Epidermal melanocyte (primary cell): ENCODE results near the gene HSPA1L.
A peak's percentile ranks its signal among the peaks of the same experiment; 100 is the strongest.

Experiments used
- DNase-seq: peaks from one replicate; pipeline ENCODE4 v3.0.0; 2011; ENCODE audit warnings: low spot score; ENCODE audit not compliant: insufficient read length

The HSPA1L gene

DNA sequence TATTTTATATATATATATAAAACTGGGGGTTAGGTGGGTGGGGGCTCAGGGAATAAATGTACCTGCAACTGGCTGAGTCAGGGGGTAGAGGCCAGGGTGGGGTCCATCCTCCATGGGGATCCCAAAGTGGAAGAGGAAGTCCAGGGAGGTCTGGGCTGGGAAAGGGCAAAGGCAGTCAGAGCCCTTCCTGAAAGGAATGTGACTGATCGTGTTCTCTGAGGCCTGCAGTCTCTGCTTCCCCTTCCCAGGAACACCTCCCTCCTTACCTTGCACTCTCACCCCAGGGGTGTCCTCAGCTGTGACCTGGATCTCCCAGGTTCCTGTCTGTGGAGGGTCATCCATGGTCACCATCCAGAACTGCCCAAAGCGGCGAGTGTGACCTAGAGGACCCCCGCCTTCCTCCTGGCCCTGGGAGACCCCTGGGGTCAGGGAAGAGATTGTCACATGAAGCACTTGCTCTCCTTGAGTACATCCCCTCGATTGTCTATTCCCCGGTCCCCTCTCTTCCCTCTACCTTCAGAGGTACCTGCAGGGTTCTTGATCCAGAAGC is 47.9 kb downstream of the HSPA1L start:
- no peak for DNase-seq

DNA sequence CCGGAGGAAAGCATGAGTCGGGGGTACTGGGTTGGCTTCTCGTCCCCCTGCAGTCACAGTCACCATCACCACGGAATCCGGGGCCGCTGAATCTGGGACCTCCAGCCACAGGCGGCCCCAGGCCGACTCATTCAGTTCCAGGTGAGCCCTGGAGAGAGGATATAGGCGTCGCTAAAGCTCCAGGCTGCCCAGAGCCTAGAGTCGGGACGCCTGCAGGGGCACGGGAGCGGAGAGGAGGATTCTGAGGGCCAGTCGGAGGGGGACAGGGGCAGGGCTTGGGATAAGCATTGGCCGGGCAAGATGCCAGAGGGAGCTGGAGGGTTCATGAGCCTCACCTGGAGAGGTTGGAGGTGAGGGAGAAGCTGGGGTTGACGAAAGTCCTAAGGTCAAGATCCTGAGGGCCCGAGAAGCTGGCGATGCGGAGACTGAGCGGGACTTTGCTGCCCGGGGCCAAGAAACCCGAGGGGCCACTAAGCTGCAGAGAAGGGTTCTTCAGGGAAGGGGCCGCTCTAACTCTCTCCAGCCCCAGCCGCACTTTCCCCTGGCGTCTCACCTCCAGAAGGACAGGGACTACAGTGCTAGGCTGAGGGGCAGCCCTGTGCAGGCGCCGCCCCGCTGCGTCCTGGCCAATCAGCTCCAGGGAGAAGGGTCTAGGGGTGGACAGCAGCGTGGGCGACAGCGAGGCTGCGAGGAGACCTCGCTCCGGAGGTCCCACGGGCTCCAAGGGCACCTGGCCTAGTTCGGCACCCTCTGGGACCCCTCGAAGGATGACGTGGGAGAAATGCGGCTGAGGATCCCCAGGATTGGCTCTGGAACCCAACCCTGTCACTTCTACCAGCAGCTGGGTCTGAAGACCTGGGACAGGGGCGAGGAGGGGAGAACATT is 48.9 kb downstream of the HSPA1L start:
- no peak for DNase-seq

DNA sequence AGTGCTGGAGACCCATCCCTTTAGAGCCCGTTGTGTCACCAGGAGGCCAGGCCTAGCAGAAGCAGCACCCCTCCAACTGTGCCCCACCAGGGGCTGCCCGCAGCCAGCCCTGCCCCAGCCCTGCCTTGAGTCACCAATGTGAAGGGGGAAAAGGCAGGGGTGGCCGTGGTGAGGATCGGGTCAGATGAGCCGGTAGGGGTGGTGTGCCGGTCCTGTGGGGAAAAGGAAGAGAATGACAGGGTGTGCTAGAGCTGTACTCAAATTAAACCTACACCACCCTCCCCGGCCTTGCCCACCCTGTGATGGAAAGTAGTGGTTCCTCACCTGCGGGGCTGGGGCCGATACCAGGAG is 49.5 kb downstream of the HSPA1L start:
- DNase-seq, result no peak

DNA sequence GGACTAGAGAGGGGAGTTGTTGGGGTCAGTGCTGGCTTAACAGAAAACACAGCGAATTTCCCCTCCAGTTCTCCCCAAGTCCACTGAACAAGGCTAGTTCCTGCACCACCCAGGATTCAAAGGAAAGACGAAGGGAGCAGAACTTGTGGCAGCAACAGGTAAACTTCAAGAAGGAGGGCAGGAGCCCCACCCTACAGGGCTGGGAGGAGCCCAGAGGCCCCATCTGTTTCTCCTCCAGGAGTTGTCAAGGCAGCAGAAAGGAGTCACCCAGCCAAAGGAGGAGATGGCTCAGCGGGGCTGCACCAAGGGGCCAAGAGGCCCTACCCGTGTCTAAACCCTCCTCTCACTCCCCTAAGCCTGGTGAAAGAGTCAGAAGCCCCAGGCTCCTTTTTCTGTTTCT is 50.9 kb downstream of the HSPA1L start:
- no peak for DNase-seq

DNA sequence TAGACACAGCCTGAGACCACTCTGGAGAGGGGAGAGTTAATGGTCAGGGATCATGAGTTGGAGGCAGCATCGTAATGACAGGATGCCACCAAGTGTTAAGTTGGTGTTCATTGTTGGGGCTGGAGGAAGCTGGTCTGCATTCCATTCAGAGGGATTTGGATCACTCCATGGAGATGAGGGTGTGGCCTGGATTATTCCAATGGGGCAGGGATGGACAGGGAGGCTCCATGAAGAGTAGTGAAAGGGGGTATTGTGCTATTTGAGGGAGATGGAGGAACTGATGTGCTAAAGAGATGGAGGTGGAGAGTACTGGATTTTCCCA is 51.5 kb downstream of the HSPA1L start:
- peak; percentile 89 for DNase-seq

DNA sequence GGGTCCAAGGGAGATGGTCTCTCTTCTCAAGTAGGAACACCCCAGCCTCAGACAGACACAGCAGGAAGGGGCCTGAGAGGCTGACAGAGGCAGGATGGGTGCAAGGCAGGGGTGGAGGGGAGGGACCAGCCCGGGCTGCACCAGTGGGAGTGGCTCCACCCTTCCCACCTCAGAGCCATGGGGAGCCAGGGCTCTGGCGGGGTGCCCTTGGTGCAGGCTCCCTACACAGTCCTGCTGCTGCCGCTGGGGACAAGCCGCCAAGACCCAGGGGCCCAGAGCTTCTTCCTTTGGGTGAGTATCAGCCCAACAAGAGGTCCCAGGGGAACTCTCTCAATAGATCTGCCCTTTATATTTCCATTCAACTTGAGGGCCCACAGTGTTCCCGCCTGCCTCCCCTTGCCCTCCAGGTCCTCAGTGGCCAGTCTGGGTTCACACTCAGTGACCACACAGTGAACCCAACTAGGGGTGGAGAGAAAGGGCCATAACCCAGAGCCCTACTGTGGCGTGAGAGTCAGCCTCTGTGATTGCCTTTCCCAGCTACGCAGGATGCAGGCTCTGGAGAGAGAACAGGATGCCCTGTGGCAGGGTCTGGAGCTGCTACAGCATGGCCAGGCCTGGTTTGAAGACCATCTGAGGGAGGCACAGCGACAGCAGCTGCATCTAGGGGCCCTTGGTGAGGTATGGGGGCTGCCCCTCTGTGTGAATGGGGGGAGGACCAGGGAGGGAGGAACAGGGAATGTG is 52.0 kb downstream of the HSPA1L start:
- DNase-seq, result no peak

DNA sequence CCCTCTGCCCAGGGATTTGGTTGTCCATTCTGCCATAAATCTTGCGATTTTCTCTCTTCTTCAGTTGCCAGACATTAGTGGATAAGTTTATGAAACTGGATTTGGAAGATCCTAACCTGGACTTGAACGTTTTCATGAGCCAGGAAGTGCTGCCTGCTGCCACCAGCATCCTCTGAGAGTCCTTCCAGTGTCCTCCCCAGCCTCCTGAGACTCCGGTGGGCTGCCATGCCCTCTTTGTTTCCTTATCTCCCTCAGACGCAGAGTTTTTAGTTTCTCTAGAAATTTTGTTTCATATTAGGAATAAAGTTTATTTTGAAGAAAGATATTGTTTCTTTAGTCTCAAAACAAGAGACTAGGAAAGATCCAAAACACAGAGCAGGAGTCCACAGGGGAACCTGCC is 52.7 kb downstream of the HSPA1L start, which contains the start of gene SAPCD1:
Gene SAPCD1 (plus strand): TSS at position 301 of the 400 bp plus-strand sequence. CDS start 399 bp downstream, outside the sequence.
- DNase-seq, result no peak

DNA sequence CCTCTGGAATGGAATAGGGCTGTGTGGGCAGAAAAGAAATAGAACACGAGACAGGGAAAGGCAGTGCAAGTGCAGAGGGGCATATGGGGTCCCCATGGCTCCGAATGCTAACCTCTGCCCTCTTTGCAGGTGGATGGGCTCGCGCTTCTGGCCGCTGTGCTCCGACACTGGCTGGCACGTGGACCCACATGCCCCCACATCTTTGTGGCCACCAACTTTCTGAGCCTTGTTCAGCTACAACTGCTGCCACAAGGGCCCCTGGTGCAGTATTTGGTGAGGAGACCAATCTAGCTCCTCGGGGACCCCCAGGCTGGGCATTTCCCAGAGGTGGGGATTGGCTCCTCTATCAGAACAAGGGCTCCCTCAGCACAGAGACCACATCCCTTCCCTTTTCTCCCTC is 53.7 kb downstream of the HSPA1L start:
- DNase-seq, result no peak

DNA sequence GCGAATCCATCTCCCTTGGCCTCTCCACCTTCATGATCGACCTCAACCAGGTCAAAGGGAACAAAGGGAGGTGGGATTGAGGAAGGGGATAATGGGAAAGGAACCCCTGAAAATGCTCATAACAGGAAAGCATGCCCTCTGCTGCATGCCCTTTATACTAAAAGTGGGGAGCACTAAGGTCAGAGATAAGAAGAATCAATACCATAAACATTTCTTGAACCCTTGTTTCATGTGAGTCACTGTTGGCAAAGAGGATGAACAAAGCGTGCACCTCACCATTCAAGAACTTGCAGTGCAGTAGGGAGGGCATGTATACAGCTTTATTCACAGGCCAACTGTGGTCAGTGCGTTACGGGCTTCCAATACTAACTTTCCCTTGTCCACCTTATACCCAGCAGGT is 54.3 kb downstream of the HSPA1L start:
- no peak for DNase-seq
